HEK293T (cell line): ENCODE results near the gene REEP3.

Experiments used
- CTCF ChIA-PET: fragments of 350-600 bp; formaldehyde crosslinking; extraction: SDS; loops from one replicate; lab custom pipeline; 2021; ENCODE audit warnings: antibody characterized with exemption, inconsistent platforms; lab: Yijun Ruan, JAX
- POLR2A ChIA-PET: fragments of 350-600 bp; formaldehyde crosslinking; extraction: SDS; loops from one replicate; lab custom pipeline; 2020; ENCODE audit warnings: antibody characterized with exemption, inconsistent platforms; lab: Yijun Ruan, JAX
- DNase-seq: peaks from one replicate; pipeline ENCODE4 v3.0.0; 2012; ENCODE audit warnings: mixed read lengths; ENCODE audit errors: extremely low spot score
- ARNT ChIP-seq: fragments of 450-650 bp; IDR thresholded peaks from 2 replicates; pipeline ENCODE4 v1.6.1; 2017; ENCODE audit warnings: mild to moderate bottlenecking
- BHLHE40 ChIP-seq: fragments of 450-650 bp; IDR thresholded peaks from 2 replicates; pipeline ENCODE4 v1.6.1; 2016; ENCODE audit warnings: mild to moderate bottlenecking, moderate library complexity, borderline replicate concordance
- CTBP1 ChIP-seq: fragments of 450-650 bp; IDR thresholded peaks from 2 replicates; pipeline ENCODE4 v1.6.1; 2016; ENCODE audit warnings: borderline replicate concordance
- ELF4 ChIP-seq: fragments of 450-650 bp; IDR thresholded peaks from 2 replicates; pipeline ENCODE4 v1.6.1; 2017; ENCODE audit warnings: antibody characterized with exemption
- FOXA1 ChIP-seq: fragments of 450-650 bp; IDR thresholded peaks from 2 replicates; pipeline ENCODE4 v1.6.1; 2016; ENCODE audit warnings: mild to moderate bottlenecking
- FOXK2 ChIP-seq: fragments of 450-650 bp; IDR thresholded peaks from 2 replicates; pipeline ENCODE4 v1.6.1; 2016; ENCODE audit warnings: mild to moderate bottlenecking
- FOXM1 ChIP-seq: fragments of 450-650 bp; IDR thresholded peaks from 2 replicates; pipeline ENCODE4 v1.6.1; 2017; ENCODE audit warnings: mild to moderate bottlenecking, borderline replicate concordance
- HDGF ChIP-seq: fragments of 450-650 bp; IDR thresholded peaks from 2 replicates; pipeline ENCODE4 v1.6.1; 2017; ENCODE audit warnings: antibody characterized with exemption, borderline replicate concordance
- L3MBTL2 ChIP-seq: fragments of 450-650 bp; conservative IDR thresholded peaks from 2 replicates; pipeline ENCODE4 v1.6.1; 2016; ENCODE audit warnings: mild to moderate bottlenecking
- LEF1 ChIP-seq: fragments of 450-650 bp; IDR thresholded peaks from 2 replicates; pipeline ENCODE4 v1.6.1; 2017; ENCODE audit warnings: mild to moderate bottlenecking, borderline replicate concordance
- NFRKB ChIP-seq: fragments of 450-650 bp; IDR thresholded peaks from 2 replicates; pipeline ENCODE4 v1.6.1; 2016; ENCODE audit warnings: mild to moderate bottlenecking, moderate library complexity
- SP1 ChIP-seq: fragments of 450-650 bp; IDR thresholded peaks from 2 replicates; pipeline ENCODE4 v1.6.1; 2017
- SUZ12 ChIP-seq: fragments of 450-650 bp; IDR thresholded peaks from 2 replicates; pipeline ENCODE4 v1.6.1; 2016; ENCODE audit warnings: mild to moderate bottlenecking
- TARDBP ChIP-seq: fragments of 450-650 bp; IDR thresholded peaks from 2 replicates; pipeline ENCODE4 v1.6.1; 2016
- ZNF384 ChIP-seq: fragments of 450-650 bp; IDR thresholded peaks from 2 replicates; pipeline ENCODE4 v1.6.1; 2016
- TF ChIP-seq, protein P1 (sequence below): fragments of 450-650 bp; IDR thresholded peaks from 2 replicates; pipeline ENCODE4 v1.6.1; 2016

The REEP3 gene

DNA sequence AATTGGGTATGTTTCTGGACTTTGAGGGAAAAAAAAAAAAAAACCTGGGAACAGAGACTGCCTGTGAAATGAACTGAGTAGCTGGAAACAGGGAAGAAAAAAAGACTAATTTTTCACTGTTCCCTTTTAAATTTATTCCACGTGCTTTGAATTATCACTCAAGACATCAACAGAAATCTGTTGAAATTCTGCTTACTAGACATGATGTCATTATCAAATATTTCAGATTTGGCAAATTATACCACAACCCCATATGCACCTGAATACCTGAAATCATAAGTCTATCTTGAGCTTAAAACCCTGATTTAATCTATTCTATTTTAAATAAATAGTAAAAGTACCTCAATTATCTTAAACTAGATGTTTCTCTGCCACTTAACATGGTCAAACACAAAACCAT, 5.0 kb upstream of the REEP3 start:
- no peak for TF ChIP-seq BHLHE40
- no peak for TF ChIP-seq HDGF
- no peak for TF ChIP-seq ZNF384
- POLR2A ChIA-PET: interaction anchor here (0.9 to 2.0 kb wide), 2 partner anchors 62 to 114 kb away, joined by 3 to 7 read pairs; no protein-coding TSS in a partner anchor
- CTCF ChIA-PET: interaction anchor here (0.6 to 0.9 kb wide), 2 partner anchors 112 to 927 kb away, joined by 3 to 4 read pairs; no protein-coding TSS in a partner anchor
- DNase-seq: no peak

DNA sequence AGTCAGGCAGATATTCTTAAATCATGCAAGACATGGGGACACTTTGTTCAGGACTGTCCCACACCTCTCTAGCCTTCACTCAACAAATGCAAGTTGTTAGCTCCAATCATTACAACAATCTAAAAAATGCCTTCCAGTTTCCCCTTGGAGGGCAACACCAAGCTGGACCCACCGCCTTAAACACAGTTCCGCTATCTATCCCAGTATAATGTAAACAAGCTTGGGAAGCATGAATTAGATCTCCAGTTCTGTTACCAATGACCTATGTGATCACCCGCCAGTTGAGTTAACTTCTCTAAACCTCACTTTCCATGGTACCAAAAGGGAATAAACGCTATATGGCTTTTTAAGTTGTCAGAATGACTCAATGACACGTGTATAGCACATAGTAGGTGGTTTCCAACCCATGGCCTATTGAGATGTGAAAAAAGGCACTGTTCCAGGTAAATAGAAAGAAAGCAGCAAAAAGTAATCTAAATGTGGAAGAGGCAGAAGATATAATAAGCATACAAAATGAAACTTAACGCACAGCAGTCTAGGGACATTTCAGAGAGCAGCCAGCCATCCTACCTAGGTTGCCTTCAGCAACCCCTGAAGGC, 2.4 kb upstream of the REEP3 start:
- ChIA-PET CTCF (interaction anchor here (1.3 kb wide), 1 partner anchor 352 kb away, joined by 3 read pairs; no protein-coding TSS in a partner anchor), POLR2A (interaction anchor here (1.0 kb wide), 1 partner anchor 251 kb away, joined by 3 read pairs; no protein-coding TSS in a partner anchor)
- DNase-seq: no peak
- no peak for TF ChIP-seq FOXK2
- no peak for TF ChIP-seq NFRKB
- no peak for TF ChIP-seq ELF4
- no peak for TF ChIP-seq HDGF
- TF ChIP-seq BHLHE40: no peak
- no peak for TF ChIP-seq CTBP1
- TF ChIP-seq TARDBP: no peak
- TF ChIP-seq SP1: no peak
- no peak for TF ChIP-seq ZNF384
- TF ChIP-seq FOXA1: no peak
- no peak for TF ChIP-seq FOXM1
- TF ChIP-seq SUZ12: no peak
- TF ChIP-seq, protein P1, sequence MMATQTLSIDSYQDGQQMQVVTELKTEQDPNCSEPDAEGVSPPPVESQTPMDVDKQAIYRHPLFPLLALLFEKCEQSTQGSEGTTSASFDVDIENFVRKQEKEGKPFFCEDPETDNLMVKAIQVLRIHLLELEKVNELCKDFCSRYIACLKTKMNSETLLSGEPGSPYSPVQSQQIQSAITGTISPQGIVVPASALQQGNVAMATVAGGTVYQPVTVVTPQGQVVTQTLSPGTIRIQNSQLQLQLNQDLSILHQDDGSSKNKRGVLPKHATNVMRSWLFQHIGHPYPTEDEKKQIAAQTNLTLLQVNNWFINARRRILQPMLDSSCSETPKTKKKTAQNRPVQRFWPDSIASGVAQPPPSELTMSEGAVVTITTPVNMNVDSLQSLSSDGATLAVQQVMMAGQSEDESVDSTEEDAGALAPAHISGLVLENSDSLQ: no peak
- TF ChIP-seq LEF1: no peak
- no peak for TF ChIP-seq L3MBTL2
- no peak for TF ChIP-seq ARNT

DNA sequence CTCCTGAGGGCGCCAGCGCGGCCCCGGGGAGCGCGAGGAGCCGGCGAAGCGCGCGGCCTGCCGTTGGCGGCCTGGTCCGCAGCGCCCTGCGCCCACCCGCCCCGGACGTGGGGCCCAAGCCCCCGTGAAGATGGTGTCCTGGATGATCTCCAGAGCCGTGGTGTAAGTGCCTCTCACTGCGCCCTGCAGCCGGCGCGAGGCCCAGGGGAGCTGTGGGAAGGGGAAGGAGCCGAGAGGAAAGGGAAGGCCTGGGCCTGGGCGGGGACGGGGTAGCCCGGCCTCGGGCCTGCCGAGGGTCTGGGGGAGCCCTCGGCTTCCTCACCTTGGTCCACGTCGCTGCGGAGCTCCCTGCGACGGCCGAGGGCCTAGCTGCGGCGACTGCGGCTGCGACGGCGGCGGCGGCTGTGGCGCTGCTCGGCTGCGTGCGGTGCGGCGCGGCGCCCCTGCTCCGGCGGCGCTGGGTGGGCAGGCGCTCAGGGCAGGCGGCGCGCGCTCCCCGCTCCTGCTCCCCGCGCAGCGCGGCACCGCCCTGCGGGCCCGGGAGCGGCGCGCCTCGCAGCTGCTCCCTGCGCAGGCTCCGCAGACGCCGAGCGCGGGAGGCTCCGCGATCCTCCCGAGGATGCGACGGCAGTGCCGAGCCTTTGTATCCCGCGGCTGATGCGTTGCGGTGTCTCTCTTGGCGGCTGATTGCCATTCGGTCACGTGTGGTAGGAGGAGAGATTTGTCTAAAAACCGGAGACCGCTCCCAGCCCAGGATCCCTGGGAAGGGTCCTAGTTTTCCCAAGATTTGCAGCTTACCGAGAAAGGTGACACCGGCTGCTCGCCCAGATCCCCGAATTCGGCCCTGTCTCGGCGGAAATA, 445 bp downstream of the REEP3 start:
- peak; percentile 74 for DNase-seq
- CTCF ChIA-PET: interaction anchor here (0.6 to 1.6 kb wide), 3 partner anchors 18 to 1524 kb away, joined by 3 to 5 read pairs (median 3); no protein-coding TSS in a partner anchor
- TF ChIP-seq ARNT (peak; percentile 43; the same call in 1 of the 2 replicates), ELF4 (no peak)
- POLR2A ChIA-PET: interaction anchor here (0.5 to 3.4 kb wide), 10 partner anchors 14 to 320 kb away, joined by 3 to 32 read pairs (median 4); partner anchors contain the start of gene JMJD1C

DNA sequence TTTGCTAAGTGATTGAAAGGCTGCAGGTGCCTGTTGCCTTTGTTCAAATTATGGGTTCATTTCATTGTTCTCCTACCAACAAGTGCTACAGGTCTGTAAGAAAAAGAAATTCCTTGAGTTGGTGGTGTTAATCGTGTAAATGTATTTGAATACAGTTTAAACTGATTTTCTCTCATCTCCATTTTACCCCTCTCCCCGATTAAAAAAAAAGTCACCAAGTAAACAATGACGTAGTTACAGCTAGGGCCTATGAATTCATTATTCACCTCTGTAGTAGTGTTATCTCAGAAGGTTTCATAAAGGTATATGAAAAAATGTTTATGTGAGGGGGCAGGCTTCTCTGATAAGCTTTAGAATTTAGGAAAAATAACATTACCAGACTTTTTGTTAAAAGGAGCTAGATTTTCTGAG, 1.1 kb downstream of the REEP3 start:
- ChIA-PET POLR2A (interaction anchor here (0.5 to 3.4 kb wide), 7 partner anchors 17 to 320 kb away, joined by 3 to 32 read pairs (median 4); partner anchors contain the start of gene JMJD1C), CTCF (interaction anchor here (1.0 to 1.6 kb wide), 2 partner anchors 18 to 198 kb away, joined by 3 to 5 read pairs; no protein-coding TSS in a partner anchor)
- no peak for DNase-seq
- TF ChIP-seq TARDBP (no peak), ZNF384 (peak; percentile 82)

DNA sequence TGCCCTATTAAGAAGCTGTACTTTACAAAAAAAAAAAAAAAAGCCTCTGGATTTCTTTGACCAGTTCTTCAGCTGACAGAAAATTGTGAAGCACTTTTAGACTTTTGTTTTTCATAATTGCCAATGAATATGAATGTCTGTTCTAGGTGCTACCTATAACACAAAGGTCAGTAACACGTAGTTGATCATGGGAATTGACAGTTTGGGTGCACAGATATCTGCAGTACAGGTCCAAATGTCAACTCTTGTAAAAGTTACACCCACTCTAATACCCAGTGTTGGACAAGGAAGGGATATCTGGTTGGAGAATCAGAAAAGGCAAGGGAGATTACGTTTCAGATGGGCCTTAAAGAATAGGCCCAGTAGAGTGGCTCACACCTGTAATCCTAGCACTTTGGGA, 1.8 kb downstream of the REEP3 start:
- POLR2A ChIA-PET: interaction anchor here (1.1 to 3.4 kb wide), 4 partner anchors 32 to 254 kb away, joined by 3 to 32 read pairs (median 4); no protein-coding TSS in a partner anchor
- DNase-seq: no peak
- CTCF ChIA-PET: interaction anchor here (1.6 kb wide), 2 partner anchors 17 to 356 kb away, joined by 3 to 5 read pairs; no protein-coding TSS in a partner anchor
- TF ChIP-seq CTBP1 (no peak), BHLHE40 (no peak), HDGF (no peak), ZNF384 (no peak), ARNT (no peak), SUZ12 (no peak), FOXA1 (no peak), FOXK2 (no peak), FOXM1 (no peak), NFRKB (no peak), L3MBTL2 (no peak), SP1 (no peak), LEF1 (no peak), ELF4 (no peak), TARDBP (no peak)
- TF ChIP-seq, protein P1: no peak

DNA sequence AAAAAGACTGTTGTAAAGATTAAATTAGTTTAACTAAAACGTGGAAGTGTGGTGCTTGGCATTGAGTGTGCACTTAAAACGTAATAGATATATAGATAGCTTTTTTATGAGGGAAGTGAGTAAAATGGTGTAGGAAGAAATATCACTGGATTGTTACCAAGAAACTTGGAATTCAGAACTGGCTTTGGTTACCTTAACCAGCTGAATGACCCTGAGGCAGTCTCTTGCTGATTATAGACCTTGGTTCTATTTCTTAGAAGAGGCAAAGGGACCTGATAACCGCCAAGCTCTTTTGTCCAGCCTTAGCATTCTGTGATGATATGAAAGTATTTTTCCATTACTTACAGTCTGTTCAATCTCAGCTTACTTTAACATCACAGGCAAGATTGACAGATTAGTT, 3.8 kb downstream of the REEP3 start:
- POLR2A ChIA-PET: interaction anchor here (1.0 kb wide), 1 partner anchor 106 kb away, joined by 3 read pairs; no protein-coding TSS in a partner anchor
- TF ChIP-seq ARNT (no peak), BHLHE40 (no peak), ZNF384 (0 out of 2 replicates have a peak, but pooled peaks have one; percentile 4)
- TF ChIP-seq, protein P1: peak; percentile 48; the same call in 1 of the 2 replicates
- no peak for DNase-seq
- CTCF ChIA-PET: interaction anchor here (0.6 kb wide), 1 partner anchor 14 kb away, joined by 5 read pairs; no protein-coding TSS in a partner anchor
